Prostate gland (tissue), 2 donors: ENCODE data around the gene LMO7. TPM values are rescaled to one million over a fixed set of nuclear protein-coding genes. Genes with fewer than 3 reads are reported as not detected.
A peak's percentile ranks its signal among the peaks of the same experiment; 100 is the strongest.

Experiments
- DNase-seq: peaks from one replicate; pipeline ENCODE4 v3.0.0-alpha.2; 2019; ENCODE audit warnings: low spot score
- H3K27ac ChIP-seq, 2 donors: fragments of 200-600 bp; sonication (generic); 2 replicates each; pipeline ENCODE4 v1.5.1; 2017 to 2019
- H3K27me3 ChIP-seq: fragments of 200-600 bp; sonication (generic); replicated peaks from 2 replicates; pipeline ENCODE4 v1.5.1; 2019; ENCODE audit not compliant: insufficient read depth
- H3K36me3 ChIP-seq, 2 donors: fragments of 200-600 bp; sonication (generic); 1 replicate in 1 of 2; 2 replicates in 1 of 2; pipeline versions ENCODE4 v1.5.1 to v1.8.1; 2017 to 2019
- H3K4me1 ChIP-seq: fragments of 200-600 bp; sonication (generic); replicated peaks from 2 replicates; pipeline ENCODE4 v1.5.1; 2019
- H3K4me3 ChIP-seq, 2 donors: fragments of 200-600 bp; sonication (generic); 2 replicates each; pipeline ENCODE4 v1.5.1; 2017 to 2019
- H3K9me3 ChIP-seq: fragments of 200-600 bp; sonication (generic); 2 replicates; pipeline ENCODE4 v1.5.1; 2017
- POLR2A ChIP-seq: fragments of 450-650 bp; IDR thresholded peaks from one replicate; pipeline ENCODE4 v1.6.1; 2016; ENCODE audit warnings: antibody characterized with exemption, mild to moderate bottlenecking
- POLR2AphosphoS5 ChIP-seq: sonication (generic); formaldehyde crosslinking; IDR thresholded peaks from one replicate; pipeline ENCODE4 v1.6.1; 2017; ENCODE audit warnings: antibody characterized with exemption
- WGBS: methylation state at CpG from one replicate; pipeline ENCODE4 v1.1.5; 2018; 5-methylcytosine and 5-hydroxymethylcytosine counted together
- intact Hi-C: fragments of 100-400 bp; cut with DNase I; formaldehyde crosslinking; loops from one replicate; pipeline ENCODE4 v1.14.2; 2022
- total RNA-seq, 2 donors: library from RNA; depleted of rRNA; stranded (reverse); fragments of >200 nt; gene quantifications; one replicate each; pipeline ENCODE4 v1.1.0, GENCODE V29; 2016
- TF ChIP-seq, protein P1 (sequence below), 4 experiments: fragments of 200-600 bp in 2 of 4; fragments of 450-650 bp in 2 of 4; sonication (generic) in 2 of 4; IDR thresholded peaks; 1 replicate in 3 of 4; 2 replicates in 1 of 4; pipeline ENCODE4 v1.5.1; 2016 to 2019; ENCODE audit warnings: antibody characterized with exemption in 4 of 4, mild to moderate bottlenecking in 2 of 4, moderate library complexity in 2 of 4

The LMO7 gene
- total RNA-seq, 2 donors from 2014 or later = 87.8 to 99.9 TPM

GRCh38 chr13:75700552-75700951 lies 64.4 kb downstream of the LMO7 start:
- TF ChIP-seq, protein P1, sequence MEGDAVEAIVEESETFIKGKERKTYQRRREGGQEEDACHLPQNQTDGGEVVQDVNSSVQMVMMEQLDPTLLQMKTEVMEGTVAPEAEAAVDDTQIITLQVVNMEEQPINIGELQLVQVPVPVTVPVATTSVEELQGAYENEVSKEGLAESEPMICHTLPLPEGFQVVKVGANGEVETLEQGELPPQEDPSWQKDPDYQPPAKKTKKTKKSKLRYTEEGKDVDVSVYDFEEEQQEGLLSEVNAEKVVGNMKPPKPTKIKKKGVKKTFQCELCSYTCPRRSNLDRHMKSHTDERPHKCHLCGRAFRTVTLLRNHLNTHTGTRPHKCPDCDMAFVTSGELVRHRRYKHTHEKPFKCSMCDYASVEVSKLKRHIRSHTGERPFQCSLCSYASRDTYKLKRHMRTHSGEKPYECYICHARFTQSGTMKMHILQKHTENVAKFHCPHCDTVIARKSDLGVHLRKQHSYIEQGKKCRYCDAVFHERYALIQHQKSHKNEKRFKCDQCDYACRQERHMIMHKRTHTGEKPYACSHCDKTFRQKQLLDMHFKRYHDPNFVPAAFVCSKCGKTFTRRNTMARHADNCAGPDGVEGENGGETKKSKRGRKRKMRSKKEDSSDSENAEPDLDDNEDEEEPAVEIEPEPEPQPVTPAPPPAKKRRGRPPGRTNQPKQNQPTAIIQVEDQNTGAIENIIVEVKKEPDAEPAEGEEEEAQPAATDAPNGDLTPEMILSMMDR (IDR thresholded peaks at IDR 0.05) = no peak
- no peak for TF ChIP-seq POLR2AphosphoS5
- no peak for TF ChIP-seq POLR2A
- 97% methylated on average over 2 of the region's 2 CpGs for WGBS
- no peaks in the 10 kb centered on the region for H3K9me3 ChIP-seq
- H3K4me3 ChIP-seq = no peak overlapping the region
- H3K36me3 ChIP-seq = no peaks in the 10 kb centered on the region
- no peak for DNase-seq
- H3K27me3 ChIP-seq = no peaks in the 10 kb centered on the region
- no peak overlapping the region for H3K27ac ChIP-seq
- no peaks in the 10 kb centered on the region for H3K4me1 ChIP-seq
- intact Hi-C loops = loop anchor here (10.0 kb wide), 1 partner anchor 314 kb away; no protein-coding TSS in a partner anchor

GRCh38 chr13:75702476-75702875 lies 66.3 kb downstream of the LMO7 start:
- intact Hi-C loops = loop anchor here (10.0 kb wide), 1 partner anchor 312 kb away; no protein-coding TSS in a partner anchor
- DNase-seq = no peak
- Histone ChIP-seq H3K4me3 (no peak overlapping the region), H3K27ac (no peak overlapping the region), H3K9me3 (no peaks in the 10 kb centered on the region), H3K36me3 (no peaks in the 10 kb centered on the region), H3K27me3 (no peaks in the 10 kb centered on the region), H3K4me1 (no peaks in the 10 kb centered on the region)
- TF ChIP-seq POLR2AphosphoS5 = no peak
- no peak for TF ChIP-seq POLR2A
- TF ChIP-seq, protein P1 (IDR thresholded peaks at IDR 0.05) = no peak

DNA sequence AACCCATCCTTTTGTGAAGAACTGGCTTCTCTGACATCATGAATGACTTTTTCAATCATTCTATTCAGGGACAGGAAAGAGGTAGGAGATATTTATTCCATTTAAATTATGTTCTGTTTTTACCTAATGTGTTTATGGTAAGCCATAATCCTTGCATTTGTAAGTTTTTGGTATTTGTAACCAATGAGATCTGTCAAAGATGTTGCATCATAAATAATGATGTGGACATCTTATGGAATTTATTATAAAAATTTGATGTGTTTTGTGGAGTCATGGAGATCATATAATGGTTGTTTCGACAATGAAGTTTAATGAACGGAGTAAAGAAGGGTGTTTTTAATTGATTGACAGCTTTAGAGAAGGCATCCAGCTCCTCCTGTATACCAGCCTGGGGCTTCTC lies 67.6 kb downstream of the LMO7 start:
- DNase-seq = no peak
- WGBS = 99% methylated on average over 2 of the region's 2 CpGs
- Histone ChIP-seq H3K27ac (peak overlapping the region in 1 of 2 donors; percentile 70), H3K4me1 (no peaks in the 10 kb centered on the region), H3K27me3 (no peaks in the 10 kb centered on the region), H3K4me3 (no peak overlapping the region), H3K9me3 (no peaks in the 10 kb centered on the region), H3K36me3 (no peaks in the 10 kb centered on the region)
- TF ChIP-seq, protein P1 (IDR thresholded peaks at IDR 0.05) = no peak
- TF ChIP-seq POLR2A = no peak
- TF ChIP-seq POLR2AphosphoS5 = no peak
- intact Hi-C loops = loop anchor here (10.0 kb wide), 1 partner anchor 311 kb away; no protein-coding TSS in a partner anchor

- peak overlapping the region; percentile 65 to 70 for H3K27ac ChIP-seq
- WGBS = 60% methylated on average over 7 of the region's 7 CpGs
- DNase-seq = no peak
- no peaks in the 10 kb centered on the region for H3K4me1 ChIP-seq
- H3K9me3 ChIP-seq = no peaks in the 10 kb centered on the region
- H3K27me3 ChIP-seq = no peaks in the 10 kb centered on the region
- TF ChIP-seq, protein P1 (IDR thresholded peaks at IDR 0.05) = no peak
- H3K4me3 ChIP-seq = no peak overlapping the region
- H3K36me3 ChIP-seq = no peaks in the 10 kb centered on the region
- intact Hi-C loops = loop anchor here (10.0 kb wide), 1 partner anchor 310 kb away; no protein-coding TSS in a partner anchor
Measured at GRCh38 chr13:75704194-75704926, 68.2 kb downstream of the LMO7 start.

- WGBS = 46% methylated on average over 10 of the region's 10 CpGs
- no peaks in the 10 kb centered on the region for H3K36me3 ChIP-seq
- no peaks in the 10 kb centered on the region for H3K9me3 ChIP-seq
- TF ChIP-seq, protein P1 (IDR thresholded peaks at IDR 0.05) = peak in 1 of 4 experiments; percentile 38
- no peak for TF ChIP-seq POLR2A
- TF ChIP-seq POLR2AphosphoS5 = peak; percentile 49
- H3K27me3 ChIP-seq = no peaks in the 10 kb centered on the region
- peak overlapping the region; percentile 65 to 70 for H3K27ac ChIP-seq
- peak; percentile 62 for DNase-seq
- intact Hi-C loops = loop anchor here (10.0 kb wide), 1 partner anchor 310 kb away; no protein-coding TSS in a partner anchor
- H3K4me1 ChIP-seq = no peaks in the 10 kb centered on the region
- no peak overlapping the region for H3K4me3 ChIP-seq
Measured at GRCh38 chr13:75704927-75705288, 68.8 kb downstream of the LMO7 start.
